ENCODE results near the gene TMEM60.
A peak's percentile ranks its signal among the peaks of the same experiment; 100 is the strongest.

TMEM60 gene

GRCh38 chr7:77771901-77772300, 26.3 kb downstream of the TMEM60 start:
- no peak for DNase-seq (ENCODE audit: low read depth)

GRCh38 chr7:77770316-77770715, 27.9 kb downstream of the TMEM60 start:
- DNase-seq (ENCODE audit: low read depth) = no peak

- no peak for DNase-seq (ENCODE audit: low read depth)
These were observed 31.2 kb downstream of the TMEM60 start for GRCh38 chr7:77766801-77767605.

GRCh38 chr7:77765906-77766800, 32.1 kb downstream of the TMEM60 start:
- no peak for DNase-seq (ENCODE audit: low read depth)

- no peak for DNase-seq (ENCODE audit: low read depth)
These were observed 32.8 kb downstream of the TMEM60 start for GRCh38 chr7:77765481-77765880.

GRCh38 chr7:77760809-77761453, 37.3 kb downstream of the TMEM60 start:
- DNase-seq (ENCODE audit: low read depth) = no peak

GRCh38 chr7:77759294-77759889, 38.8 kb downstream of the TMEM60 start:
- peak; percentile 29 for DNase-seq (ENCODE audit: low read depth)

- no peak for DNase-seq (ENCODE audit: low read depth)
These were observed 40.6 kb downstream of the TMEM60 start for GRCh38 chr7:77757589-77757988.

- no peak for DNase-seq (ENCODE audit: low read depth)
These were observed 45.1 kb downstream of the TMEM60 start for GRCh38 chr7:77753173-77753572.

GRCh38 chr7:77752016-77752415, 46.2 kb downstream of the TMEM60 start:
- no peak for DNase-seq (ENCODE audit: low read depth)

- DNase-seq (ENCODE audit: low read depth) = no peak
These were observed 50.5 kb downstream of the TMEM60 start for GRCh38 chr7:77747718-77748117.

- no peak for DNase-seq (ENCODE audit: low read depth)
These were observed 51.1 kb downstream of the TMEM60 start for GRCh38 chr7:77747178-77747577.

- no peak for DNase-seq (ENCODE audit: low read depth)
These were observed 51.4 kb downstream of the TMEM60 start for GRCh38 chr7:77746824-77747165.

GRCh38 chr7:77746164-77746823, 51.9 kb downstream of the TMEM60 start:
- no peak for DNase-seq (ENCODE audit: low read depth)

GRCh38 chr7:77745746-77746145, 52.5 kb downstream of the TMEM60 start:
- no peak for DNase-seq (ENCODE audit: low read depth)

All from stimulated activated CD8-positive, alpha-beta memory T cell treated with anti-CD3 and anti-CD28 coated beads, Interleukin-4, amount 100 ng/mL, for 24 hours (primary cell).